HepG2 (cell line): Measurements from ENCODE around the gene ATP8A2. TPM values are rescaled to one million over a fixed set of nuclear protein-coding genes. Genes with fewer than 3 reads are reported as not detected.

Source experiments
- ATAC-seq: fragments of 200-7000 bp; cut with Tn5 transposase; 3 replicates; pipeline ENCODE4 v1.9.1; 2020; ENCODE audit warnings: mild to moderate bottlenecking, moderate library complexity
- BruUV-seq: library from RNA; stranded (reverse); fragments of 400-500 nt; replicated peaks from 2 replicates; lab custom pipeline; 2021; lab: Mats Ljungman, UMichigan
- CTCF ChIA-PET: fragments of 300-600 bp; formaldehyde crosslinking; extraction: SDS; loops from one replicate; lab custom pipeline; 2021; ENCODE audit warnings: low total read pairs, inconsistent platforms, low intra/inter-chr PET ratio; lab: Yijun Ruan, JAX
- POLR2A ChIA-PET: fragments of 350-600 bp; sonication (Branson Sonifier 250); formaldehyde crosslinking; loops from one replicate; lab custom pipeline; 2020; ENCODE audit warnings: antibody characterized with exemption, inconsistent platforms; lab: Yijun Ruan, JAX
- DNase-seq: peaks from one replicate; pipeline ENCODE4 v3.0.0-alpha.2; 2015; ENCODE audit warnings: low spot score
- FAIRE-seq: peaks from 3 replicates; lab custom pipeline; 2011; peaks lifted over from hg19 to GRCh38; lab: Jason Lieb, UNC
- H2AFZ ChIP-seq: one replicate; pipeline ENCODE4 v1.6.1; 2011; ENCODE audit warnings: low read length, inconsistent platforms
- H3K27ac ChIP-seq: fragments of 300-600 bp; 3 replicates; pipeline ENCODE4 v1.8.0; 2011; ENCODE audit warnings: mixed run types, mild to moderate bottlenecking, mixed read lengths, low read length, inconsistent platforms; ENCODE audit not compliant: insufficient read depth; ENCODE audit errors: extremely low read length
- H3K27me3 ChIP-seq, 2 experiments: fragments of 200-600 bp in 1 of 2; 2 replicates in 1 of 2; 3 replicates in 1 of 2; pipeline versions ENCODE4 v1.6.0 to v1.8.0; 2011; ENCODE audit warnings: low read length in 2 of 2, mild to moderate bottlenecking in 2 of 2, moderate library complexity in 2 of 2, inconsistent platforms in 1 of 2; ENCODE audit not compliant: insufficient read depth in 2 of 2, control insufficient read depth in 1 of 2
- H3K36me3 ChIP-seq, 2 experiments: fragments of 200-600 bp in 1 of 2; replicated peaks in 1 of 2; 2 replicates in 1 of 2; 3 replicates in 1 of 2; pipeline versions ENCODE4 v1.5.1 to v1.8.0; 2011; ENCODE audit warnings: low read length in 2 of 2, inconsistent platforms in 1 of 2; ENCODE audit not compliant: insufficient read depth in 2 of 2, control insufficient read depth in 1 of 2
- H3K4me1 ChIP-seq: 2 replicates; pipeline ENCODE4 v1.5.1; 2012; ENCODE audit warnings: low read length, inconsistent platforms; ENCODE audit not compliant: insufficient read depth
- H3K4me2 ChIP-seq: 2 replicates; pipeline ENCODE4 v1.6.0; 2011; ENCODE audit warnings: low read depth, low read length, inconsistent platforms
- H3K4me3 ChIP-seq, 3 experiments: fragments of 200-600 bp in 1 of 3; sonication (generic), shearing (Covaris generic) in 1 of 3; replicated peaks in 1 of 3; 2 replicates each; pipeline ENCODE4 v1.5.1; 2011 to 2016; ENCODE audit warnings: low read length in 3 of 3, inconsistent platforms in 2 of 3, low read depth in 2 of 3, mild to moderate bottlenecking in 2 of 3, control low read depth in 1 of 3, mixed read lengths in 1 of 3; ENCODE audit not compliant: insufficient read depth in 1 of 3
- H3K79me2 ChIP-seq: one replicate; pipeline ENCODE4 v1.6.1; 2011; ENCODE audit warnings: low read length, inconsistent platforms; ENCODE audit not compliant: insufficient read depth
- H3K9ac ChIP-seq: 2 replicates; pipeline ENCODE4 v1.6.0; 2011; ENCODE audit warnings: mild to moderate bottlenecking, low read depth, low read length, inconsistent platforms; ENCODE audit not compliant: insufficient read depth
- H3K9me3 ChIP-seq: 2 replicates; pipeline ENCODE4 v1.5.1; 2012; ENCODE audit warnings: mild to moderate bottlenecking, low read length
- H4K20me1 ChIP-seq: 2 replicates; pipeline ENCODE4 v1.6.0; 2011; ENCODE audit warnings: inconsistent platforms, mild to moderate bottlenecking, low read length, moderate library complexity; ENCODE audit not compliant: insufficient read depth
- PTBP1 ChIP-seq: fragments of 200-400 bp; formaldehyde crosslinking; IDR thresholded peaks from 2 replicates; pipeline ENCODE4 v1.6.1; 2018; ENCODE audit warnings: low read length, low read depth; ENCODE audit not compliant: poor library complexity, severe bottlenecking
- ZBTB42 ChIP-seq: sonication (generic); formaldehyde crosslinking; IDR thresholded peaks from 2 replicates; pipeline ENCODE4 v1.5.0; 2020; ENCODE audit warnings: mild to moderate bottlenecking, missing genetic modification reagents
- ZFP36 ChIP-seq: fragments of 150-350 bp; IDR thresholded peaks from 2 replicates; pipeline ENCODE4 v1.6.1; 2018; ENCODE audit warnings: borderline replicate concordance, low read length, low read depth; ENCODE audit not compliant: partially characterized antibody
- ZNF598 ChIP-seq: sonication (generic); formaldehyde crosslinking; IDR thresholded peaks from 2 replicates; pipeline ENCODE4 v1.5.1; 2020; ENCODE audit warnings: mild to moderate bottlenecking, missing genetic modification reagents, borderline replicate concordance
- WGBS: methylation state at CpG from one replicate; pipeline ENCODE4 v1.1.6; 2017; ENCODE audit warnings: low lambda C conversion rate; 5-methylcytosine and 5-hydroxymethylcytosine counted together
- in situ Hi-C: cut with HindIII; loops from 2 replicates; pipeline ENCODE4 v1.10.0; 2017; ENCODE audit warnings: low pct_unique_long_range_greater_than_20kb; ENCODE audit not compliant: extremely low pct_ligation_motif_present
- intact Hi-C: fragments of 100-400 bp; cut with micrococcal nuclease; formaldehyde crosslinking; loops from one replicate; pipeline ENCODE4 v1.10.0; 2022; ENCODE audit not compliant: unreplicated experiment
- polyA plus RNA-seq, 8 experiments: library from polyadenylated mRNA; depleted of rRNA in 3 of 8; stranded (reverse) in 7 of 8; unstranded in 1 of 8; fragments of >200 nt; fragmentation: Illumina TruSeq in 4 of 8; extraction: Trizol in 4 of 8; gene quantifications; 2 replicates each; pipeline versions ENCODE4 v1.2.1 to v1.2.3, GENCODE V29; 2011 to 2016; ENCODE audit warnings: low read depth in 4 of 8, missing spikeins in 1 of 8, mixed read lengths in 1 of 8; ENCODE audit not compliant: insufficient read depth in 1 of 8
- total RNA-seq, 5 experiments: library from RNA; depleted of rRNA; stranded (reverse); fragments of >200 nt; fragmentation: Illumina TruSeq; extraction: Trizol; gene quantifications; 2 replicates each; pipeline ENCODE4 v1.2.3, GENCODE V29; 2016; ENCODE audit warnings: low read depth in 1 of 5
- TF ChIP-seq, protein P1 (sequence below): sonication (generic); formaldehyde crosslinking; IDR thresholded peaks from 2 replicates; pipeline ENCODE4 v1.5.1; 2020; ENCODE audit warnings: mild to moderate bottlenecking, moderate library complexity, missing genetic modification reagents
- TF ChIP-seq, protein P2 (sequence below): IDR thresholded peaks from 2 replicates; pipeline ENCODE4 v1.6.1; 2016; ENCODE audit warnings: missing genetic modification reagents, missing compliant biosample characterization
- TF ChIP-seq, protein P3 (sequence below): sonication (generic); formaldehyde crosslinking; IDR thresholded peaks from 2 replicates; pipeline ENCODE4 v1.5.0; 2020; ENCODE audit warnings: mild to moderate bottlenecking, missing genetic modification reagents, borderline replicate concordance
- TF ChIP-seq, protein P4 (sequence below): IDR thresholded peaks from 2 replicates; pipeline ENCODE4 v1.6.1; 2012; ENCODE audit warnings: inconsistent platforms
- TF ChIP-seq, protein P5 (sequence below): sonication (generic); formaldehyde crosslinking; IDR thresholded peaks from 2 replicates; pipeline ENCODE4 v1.5.0; 2020; ENCODE audit warnings: mild to moderate bottlenecking, missing genetic modification reagents
- TF ChIP-seq, protein P6 (sequence below), 2 experiments: IDR thresholded peaks; 2 replicates each; pipeline ENCODE4 v1.6.1; 2011 to 2012; ENCODE audit warnings: low read length in 2 of 2, borderline replicate concordance in 1 of 2, low read depth in 1 of 2, mild to moderate bottlenecking in 1 of 2, moderate library complexity in 1 of 2

Gene ATP8A2
- total and polyA plus RNA-seq, 2 of the 13 experiments (the other 11 are each of a cell fraction or from before 2014, with no cell fraction given): 0.09 TPM; not detected in 1

DNA sequence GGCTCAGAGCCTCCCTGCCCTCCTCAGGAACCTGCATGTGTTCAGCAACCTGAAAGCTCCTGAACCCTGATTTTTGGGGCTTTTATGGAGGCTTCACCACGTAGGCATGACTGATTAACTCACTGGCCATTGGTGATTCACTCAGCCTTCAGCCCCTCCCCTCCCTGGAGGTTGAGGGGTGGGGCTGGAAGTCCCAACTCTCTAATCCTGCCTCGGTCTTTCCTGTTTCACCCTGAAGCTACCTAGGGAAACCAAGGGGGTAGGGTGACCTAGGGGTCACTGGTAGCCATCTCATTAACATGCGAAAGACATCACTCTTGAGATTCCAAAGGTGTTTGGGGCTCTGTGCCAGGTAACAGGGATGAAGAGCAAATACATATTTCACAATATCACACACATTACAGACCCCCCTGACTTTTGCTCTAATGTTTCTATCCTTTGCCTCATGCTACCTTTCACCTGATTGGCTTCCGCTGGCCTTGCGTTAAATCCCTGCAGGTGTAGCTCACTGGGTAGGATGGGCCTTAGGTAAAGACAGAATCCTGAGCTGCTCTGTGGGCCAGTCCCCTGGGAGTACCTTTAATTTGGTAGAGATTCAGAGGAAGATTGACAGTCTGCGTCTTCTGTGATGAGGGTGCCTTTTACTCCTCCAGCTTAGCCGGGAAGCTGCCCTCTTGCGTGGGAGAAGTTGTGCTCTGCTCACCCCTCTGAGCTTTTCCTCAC, 260.6 kb downstream of the ATP8A2 start:
- no peak for ATAC-seq
- Histone ChIP-seq H4K20me1 (no peaks in the 10 kb centered on the region), H3K36me3 (no peaks in the 10 kb centered on the region), H3K9ac (no peak overlapping the region), H3K4me1 (no peaks in the 10 kb centered on the region), H2AFZ (no peak overlapping the region), H3K27ac (no peak overlapping the region), H3K27me3 (no peaks in the 10 kb centered on the region), H3K79me2 (no peaks in the 10 kb centered on the region), H3K9me3 (0 out of 2 replicates have a peak, but pooled peaks cover 4% of the 10 kb centered on the region)
- intact Hi-C loops (no loop called here), in situ Hi-C loops (no loop called here)
- FAIRE-seq: no peak
- POLR2A ChIA-PET: no interaction called here
- 31% methylated on average over 7 of the region's 8 CpGs for WGBS
- BruUV-seq: no TSS peak
- DNase-seq: no peak
- TF ChIP-seq ZFP36 (no peak), ZNF598 (CRISPR knock-in tag) (no peak), ZBTB42 (no peak), PTBP1 (no peak)
- TF ChIP-seq, protein P1, sequence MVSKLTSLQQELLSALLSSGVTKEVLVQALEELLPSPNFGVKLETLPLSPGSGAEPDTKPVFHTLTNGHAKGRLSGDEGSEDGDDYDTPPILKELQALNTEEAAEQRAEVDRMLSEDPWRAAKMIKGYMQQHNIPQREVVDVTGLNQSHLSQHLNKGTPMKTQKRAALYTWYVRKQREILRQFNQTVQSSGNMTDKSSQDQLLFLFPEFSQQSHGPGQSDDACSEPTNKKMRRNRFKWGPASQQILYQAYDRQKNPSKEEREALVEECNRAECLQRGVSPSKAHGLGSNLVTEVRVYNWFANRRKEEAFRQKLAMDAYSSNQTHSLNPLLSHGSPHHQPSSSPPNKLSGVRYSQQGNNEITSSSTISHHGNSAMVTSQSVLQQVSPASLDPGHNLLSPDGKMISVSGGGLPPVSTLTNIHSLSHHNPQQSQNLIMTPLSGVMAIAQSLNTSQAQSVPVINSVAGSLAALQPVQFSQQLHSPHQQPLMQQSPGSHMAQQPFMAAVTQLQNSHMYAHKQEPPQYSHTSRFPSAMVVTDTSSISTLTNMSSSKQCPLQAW (CRISPR knock-in tag): no peak
- TF ChIP-seq, protein P2, sequence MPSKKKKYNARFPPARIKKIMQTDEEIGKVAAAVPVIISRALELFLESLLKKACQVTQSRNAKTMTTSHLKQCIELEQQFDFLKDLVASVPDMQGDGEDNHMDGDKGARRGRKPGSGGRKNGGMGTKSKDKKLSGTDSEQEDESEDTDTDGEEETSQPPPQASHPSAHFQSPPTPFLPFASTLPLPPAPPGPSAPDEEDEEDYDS (CRISPR knock-in tag): no peak
- TF ChIP-seq, protein P3, sequence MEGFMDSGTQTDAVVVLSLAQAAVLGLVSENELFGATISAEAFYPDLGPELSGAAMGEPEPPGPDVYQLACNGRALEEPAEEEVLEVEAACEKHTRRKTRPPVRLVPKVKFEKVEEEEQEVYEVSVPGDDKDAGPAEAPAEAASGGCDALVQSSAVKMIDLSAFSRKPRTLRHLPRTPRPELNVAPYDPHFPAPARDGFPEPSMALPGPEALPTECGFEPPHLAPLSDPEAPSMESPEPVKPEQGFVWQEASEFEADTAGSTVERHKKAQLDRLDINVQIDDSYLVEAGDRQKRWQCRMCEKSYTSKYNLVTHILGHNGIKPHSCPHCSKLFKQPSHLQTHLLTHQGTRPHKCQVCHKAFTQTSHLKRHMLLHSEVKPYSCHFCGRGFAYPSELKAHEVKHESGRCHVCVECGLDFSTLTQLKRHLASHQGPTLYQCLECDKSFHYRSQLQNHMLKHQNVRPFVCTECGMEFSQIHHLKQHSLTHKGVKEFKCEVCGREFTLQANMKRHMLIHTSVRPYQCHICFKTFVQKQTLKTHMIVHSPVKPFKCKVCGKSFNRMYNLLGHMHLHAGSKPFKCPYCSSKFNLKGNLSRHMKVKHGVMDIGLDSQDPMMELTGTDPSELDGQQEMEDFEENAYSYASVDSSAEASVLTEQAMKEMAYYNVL (CRISPR knock-in tag): no peak
- TF ChIP-seq, protein P4, sequence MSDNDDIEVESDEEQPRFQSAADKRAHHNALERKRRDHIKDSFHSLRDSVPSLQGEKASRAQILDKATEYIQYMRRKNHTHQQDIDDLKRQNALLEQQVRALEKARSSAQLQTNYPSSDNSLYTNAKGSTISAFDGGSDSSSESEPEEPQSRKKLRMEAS: no peak
- TF ChIP-seq, protein P5, sequence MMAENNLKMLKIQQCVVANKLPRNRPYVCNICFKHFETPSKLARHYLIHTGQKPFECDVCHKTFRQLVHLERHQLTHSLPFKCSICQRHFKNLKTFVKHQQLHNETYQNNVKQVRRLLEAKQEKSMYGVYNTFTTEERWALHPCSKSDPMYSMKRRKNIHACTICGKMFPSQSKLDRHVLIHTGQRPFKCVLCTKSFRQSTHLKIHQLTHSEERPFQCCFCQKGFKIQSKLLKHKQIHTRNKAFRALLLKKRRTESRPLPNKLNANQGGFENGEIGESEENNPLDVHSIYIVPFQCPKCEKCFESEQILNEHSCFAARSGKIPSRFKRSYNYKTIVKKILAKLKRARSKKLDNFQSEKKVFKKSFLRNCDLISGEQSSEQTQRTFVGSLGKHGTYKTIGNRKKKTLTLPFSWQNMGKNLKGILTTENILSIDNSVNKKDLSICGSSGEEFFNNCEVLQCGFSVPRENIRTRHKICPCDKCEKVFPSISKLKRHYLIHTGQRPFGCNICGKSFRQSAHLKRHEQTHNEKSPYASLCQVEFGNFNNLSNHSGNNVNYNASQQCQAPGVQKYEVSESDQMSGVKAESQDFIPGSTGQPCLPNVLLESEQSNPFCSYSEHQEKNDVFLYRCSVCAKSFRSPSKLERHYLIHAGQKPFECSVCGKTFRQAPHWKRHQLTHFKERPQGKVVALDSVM (CRISPR knock-in tag): no peak
- TF ChIP-seq, protein P6, sequence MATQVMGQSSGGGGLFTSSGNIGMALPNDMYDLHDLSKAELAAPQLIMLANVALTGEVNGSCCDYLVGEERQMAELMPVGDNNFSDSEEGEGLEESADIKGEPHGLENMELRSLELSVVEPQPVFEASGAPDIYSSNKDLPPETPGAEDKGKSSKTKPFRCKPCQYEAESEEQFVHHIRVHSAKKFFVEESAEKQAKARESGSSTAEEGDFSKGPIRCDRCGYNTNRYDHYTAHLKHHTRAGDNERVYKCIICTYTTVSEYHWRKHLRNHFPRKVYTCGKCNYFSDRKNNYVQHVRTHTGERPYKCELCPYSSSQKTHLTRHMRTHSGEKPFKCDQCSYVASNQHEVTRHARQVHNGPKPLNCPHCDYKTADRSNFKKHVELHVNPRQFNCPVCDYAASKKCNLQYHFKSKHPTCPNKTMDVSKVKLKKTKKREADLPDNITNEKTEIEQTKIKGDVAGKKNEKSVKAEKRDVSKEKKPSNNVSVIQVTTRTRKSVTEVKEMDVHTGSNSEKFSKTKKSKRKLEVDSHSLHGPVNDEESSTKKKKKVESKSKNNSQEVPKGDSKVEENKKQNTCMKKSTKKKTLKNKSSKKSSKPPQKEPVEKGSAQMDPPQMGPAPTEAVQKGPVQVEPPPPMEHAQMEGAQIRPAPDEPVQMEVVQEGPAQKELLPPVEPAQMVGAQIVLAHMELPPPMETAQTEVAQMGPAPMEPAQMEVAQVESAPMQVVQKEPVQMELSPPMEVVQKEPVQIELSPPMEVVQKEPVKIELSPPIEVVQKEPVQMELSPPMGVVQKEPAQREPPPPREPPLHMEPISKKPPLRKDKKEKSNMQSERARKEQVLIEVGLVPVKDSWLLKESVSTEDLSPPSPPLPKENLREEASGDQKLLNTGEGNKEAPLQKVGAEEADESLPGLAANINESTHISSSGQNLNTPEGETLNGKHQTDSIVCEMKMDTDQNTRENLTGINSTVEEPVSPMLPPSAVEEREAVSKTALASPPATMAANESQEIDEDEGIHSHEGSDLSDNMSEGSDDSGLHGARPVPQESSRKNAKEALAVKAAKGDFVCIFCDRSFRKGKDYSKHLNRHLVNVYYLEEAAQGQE (IDR thresholded peaks at IDR 0.05; ENCODE audit: borderline replicate concordance in 1 of 2, low read depth in 1 of 2, low read length in 2 of 2): no peak
- TF ChIP-seq, all 625 proteins: peak for 0
- Histone ChIP-seq H3K4me3 (no peak overlapping the region), H3K4me2 (no peak overlapping the region)
- CTCF ChIA-PET: no interaction called here
